ENCODE data around the gene FITM1.
A peak's percentile ranks its signal among the peaks of the same experiment; 100 is the strongest.

FITM1 gene

GRCh38 chr14:24093901-24094840 lies 36.3 kb upstream of the FITM1 start, which contains the start of gene PCK2 (continued):
- TF ChIP-seq ZIC2 (tag by site-specific recombination; IDR thresholded peaks at IDR 0.05) (peak; percentile 62), ZNF19 (tag by site-specific recombination; IDR thresholded peaks at IDR 0.05; ENCODE audit: low read depth) (no peak), ZNF585B (tag by site-specific recombination; IDR thresholded peaks at IDR 0.05) (no peak), ZSCAN5A (tag by site-specific recombination; IDR thresholded peaks at IDR 0.05) (0 out of 2 replicates have a peak, but pooled peaks have one; percentile 62), ZNF555 (tag by site-specific recombination; conservative IDR thresholded peaks at IDR 0.05) (no peak), SP3 (tag by site-specific recombination; IDR thresholded peaks at IDR 0.05) (peak; percentile 94), ZNF623 (tag by site-specific recombination; IDR thresholded peaks at IDR 0.05) (no peak), ZNF37A (tag by site-specific recombination; IDR thresholded peaks at IDR 0.05) (no peak), ZNF768 (tag by site-specific recombination; IDR thresholded peaks at IDR 0.05) (no peak)

DNA sequence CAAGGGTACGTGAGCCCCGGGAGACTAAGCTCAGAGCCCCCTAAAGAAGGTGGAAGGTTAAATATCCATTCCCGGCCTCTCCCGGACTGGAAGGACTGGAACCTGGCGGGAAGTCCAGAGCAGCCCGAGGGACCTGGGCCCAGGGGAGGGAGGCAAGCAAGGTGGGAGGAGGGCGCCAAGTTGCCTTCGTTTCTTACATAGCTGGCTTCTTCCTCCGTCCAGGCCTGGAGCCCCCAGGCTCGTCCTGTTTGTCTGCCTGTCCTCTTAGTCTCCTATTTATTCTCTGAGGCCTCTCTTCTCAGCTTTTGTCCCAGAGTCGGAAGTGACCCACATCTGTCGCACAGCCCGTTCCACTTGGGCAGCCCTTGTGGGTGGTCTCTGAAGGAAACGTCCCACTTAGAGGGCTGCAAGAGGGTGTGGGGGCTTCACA lies 35.6 kb upstream of the FITM1 start:
- H3K36me3 ChIP-seq (ENCODE audit: control insufficient read depth in 2 of 2, insufficient read depth in 1 of 2, low read length in 2 of 2), result peaks cover 0 to 27% of the 10 kb centered on the region in 2 experiments; a peak in 1 of 3 replicates
- H3K27ac ChIP-seq (ENCODE audit: extremely low read depth, low read depth, low read length), result peak overlapping the region; percentile 87
- ChIA-PET POLR2A (interaction anchor here (1.1 to 4.2 kb wide), 7 partner anchors 13 to 100 kb away, joined by 3 to 64 read pairs (median 21); partner anchors contain the start of genes CARMIL3, DCAF11, NRL and PSME1), CTCF (interaction anchor here (0.7 to 9.4 kb wide), 5 partner anchors 12 to 223 kb away, joined by 3 to 247 read pairs (median 4); no protein-coding TSS in a partner anchor)
- peak overlapping the region; percentile 81 for H3K4me3 ChIP-seq (ENCODE audit: low read depth, low read length)
- H3K9me3 ChIP-seq (ENCODE audit: control insufficient read depth, insufficient read depth, low read depth, low read length), result no peaks in the 10 kb centered on the region
- TF ChIP-seq, protein P1, sequence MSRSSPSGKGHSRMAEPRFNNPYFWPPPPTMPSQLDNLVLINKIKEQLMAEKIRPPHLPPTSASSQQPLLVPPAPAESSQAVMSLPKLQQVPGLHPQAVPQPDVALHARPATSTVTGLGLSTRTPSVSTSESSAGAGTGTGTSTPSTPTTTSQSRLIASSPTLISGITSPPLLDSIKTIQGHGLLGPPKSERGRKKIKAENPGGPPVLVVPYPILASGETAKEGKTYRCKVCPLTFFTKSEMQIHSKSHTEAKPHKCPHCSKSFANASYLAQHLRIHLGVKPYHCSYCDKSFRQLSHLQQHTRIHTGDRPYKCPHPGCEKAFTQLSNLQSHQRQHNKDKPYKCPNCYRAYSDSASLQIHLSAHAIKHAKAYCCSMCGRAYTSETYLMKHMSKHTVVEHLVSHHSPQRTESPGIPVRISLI (tag by site-specific recombination; IDR thresholded peaks at IDR 0.05), result no peak
- peak; percentile 13; the same call in 1 of the 2 replicates for TF ChIP-seq ZNF335 (tag by site-specific recombination; conservative IDR thresholded peaks at IDR 0.05)
- peaks cover 3% of the 10 kb centered on the region; the same call in 1 of the 2 replicates for H3K4me1 ChIP-seq (ENCODE audit: control insufficient read depth, insufficient read depth, low read length)

- H3K27ac ChIP-seq (ENCODE audit: extremely low read depth, low read depth, low read length), result peak overlapping the region; percentile 87; the same call in 1 of the 2 replicates
- peak overlapping the region; percentile 81 for H3K4me3 ChIP-seq (ENCODE audit: low read depth, low read length)
- ChIA-PET POLR2A (interaction anchor here (0.7 to 4.2 kb wide), 6 partner anchors 12 to 53 kb away, joined by 4 to 64 read pairs (median 24); partner anchors contain the start of genes CARMIL3, DCAF11, NRL and PSME1), CTCF (interaction anchor here (0.7 to 9.4 kb wide), 6 partner anchors 12 to 66 kb away, joined by 3 to 247 read pairs (median 12); partner anchors contain the start of gene IRF9)
- H3K36me3 ChIP-seq (ENCODE audit: control insufficient read depth in 2 of 2, insufficient read depth in 1 of 2, low read length in 2 of 2), result peaks cover 0 to 32% of the 10 kb centered on the region in 2 experiments; a peak in 1 of 3 replicates
- peaks cover 3% of the 10 kb centered on the region; the same call in 1 of the 2 replicates for H3K4me1 ChIP-seq (ENCODE audit: control insufficient read depth, insufficient read depth, low read length)
- no peaks in the 10 kb centered on the region for H3K9me3 ChIP-seq (ENCODE audit: control insufficient read depth, insufficient read depth, low read depth, low read length)
- TF ChIP-seq ZBTB49 (tag by site-specific recombination; IDR thresholded peaks at IDR 0.05; ENCODE audit: low read depth) (no peak), ZNF248 (tag by site-specific recombination; IDR thresholded peaks at IDR 0.05) (no peak), ZBTB7A (tag by site-specific recombination; IDR thresholded peaks at IDR 0.05; ENCODE audit: low read depth) (no peak), ELK4 (IDR thresholded peaks at IDR 0.05; ENCODE audit: borderline replicate concordance, low read depth, low read length) (no peak)
- TF ChIP-seq, protein P2, sequence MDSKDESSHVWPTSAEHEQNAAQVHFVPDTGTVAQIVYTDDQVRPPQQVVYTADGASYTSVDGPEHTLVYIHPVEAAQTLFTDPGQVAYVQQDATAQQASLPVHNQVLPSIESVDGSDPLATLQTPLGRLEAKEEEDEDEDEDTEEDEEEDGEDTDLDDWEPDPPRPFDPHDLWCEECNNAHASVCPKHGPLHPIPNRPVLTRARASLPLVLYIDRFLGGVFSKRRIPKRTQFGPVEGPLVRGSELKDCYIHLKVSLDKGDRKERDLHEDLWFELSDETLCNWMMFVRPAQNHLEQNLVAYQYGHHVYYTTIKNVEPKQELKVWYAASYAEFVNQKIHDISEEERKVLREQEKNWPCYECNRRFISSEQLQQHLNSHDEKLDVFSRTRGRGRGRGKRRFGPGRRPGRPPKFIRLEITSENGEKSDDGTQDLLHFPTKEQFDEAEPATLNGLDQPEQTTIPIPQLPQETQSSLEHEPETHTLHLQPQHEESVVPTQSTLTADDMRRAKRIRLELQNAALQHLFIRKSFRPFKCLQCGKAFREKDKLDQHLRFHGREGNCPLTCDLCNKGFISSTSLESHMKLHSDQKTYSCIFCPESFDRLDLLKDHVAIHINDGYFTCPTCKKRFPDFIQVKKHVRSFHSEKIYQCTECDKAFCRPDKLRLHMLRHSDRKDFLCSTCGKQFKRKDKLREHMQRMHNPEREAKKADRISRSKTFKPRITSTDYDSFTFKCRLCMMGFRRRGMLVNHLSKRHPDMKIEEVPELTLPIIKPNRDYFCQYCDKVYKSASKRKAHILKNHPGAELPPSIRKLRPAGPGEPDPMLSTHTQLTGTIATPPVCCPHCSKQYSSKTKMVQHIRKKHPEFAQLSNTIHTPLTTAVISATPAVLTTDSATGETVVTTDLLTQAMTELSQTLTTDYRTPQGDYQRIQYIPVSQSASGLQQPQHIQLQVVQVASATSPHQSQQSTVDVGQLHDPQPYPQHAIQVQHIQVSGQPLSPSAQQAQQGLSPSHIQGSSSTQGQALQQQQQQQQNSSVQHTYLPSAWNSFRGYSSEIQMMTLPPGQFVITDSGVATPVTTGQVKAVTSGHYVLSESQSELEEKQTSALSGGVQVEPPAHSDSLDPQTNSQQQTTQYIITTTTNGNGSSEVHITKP (tag by site-specific recombination; IDR thresholded peaks at IDR 0.05), result peak; percentile 74
Observed at GRCh38 chr14:24095271-24096068, 35.0 kb upstream of the FITM1 start.

All from HEK293 (cell line).